B cell (primary cell): ENCODE data around the gene CPNE2. TPM values are rescaled to one million over a fixed set of nuclear protein-coding genes. Genes with fewer than 3 reads are reported as not detected.

Source experiments
- ATAC-seq: fragments of 200-7000 bp; cut with Tn5 transposase; one replicate; pipeline ENCODE4 v1.10.0; 2021; ENCODE audit warnings: low read depth, mild to moderate bottlenecking, moderate number of reproducible peaks, moderate library complexity
- CTCF ChIA-PET: fragments of 350-600 bp; sonication (Branson Sonifier 250); formaldehyde crosslinking; loops from one replicate; lab custom pipeline; 2021; ENCODE audit warnings: antibody characterized with exemption, inconsistent platforms; lab: Charles Lee
- POLR2A ChIA-PET: fragments of 350-600 bp; sonication (Branson Sonifier 250); formaldehyde crosslinking; loops from one replicate; lab custom pipeline; 2021; ENCODE audit warnings: antibody characterized with exemption; lab: Charles Lee
- DNase-seq: peaks from one replicate; pipeline ENCODE4 v3.0.0; 2013
- H2AFZ ChIP-seq: 2 replicates; pipeline ENCODE4 v1.6.1; 2012; ENCODE audit warnings: mild to moderate bottlenecking, low read depth, low read length; ENCODE audit not compliant: insufficient read depth, poor library complexity, severe bottlenecking
- H3K27ac ChIP-seq, 2 donors: 1 replicate in 1 of 2; 2 replicates in 1 of 2; pipeline ENCODE4 v1.5.1; 2012 to 2013; ENCODE audit warnings: low read length in 2 of 2, mild to moderate bottlenecking in 2 of 2, moderate library complexity in 1 of 2
- H3K27me3 ChIP-seq, 4 experiments: fragments of 200-600 bp in 1 of 4; sonication (generic) in 1 of 4; replicated peaks in 1 of 4; 1 replicate in 2 of 4; 2 replicates in 2 of 4; pipeline versions ENCODE4 v1.6.1 to v1.7.0; 2013 to 2016; ENCODE audit warnings: low read length in 3 of 4, mild to moderate bottlenecking in 2 of 4, mixed read lengths in 1 of 4, moderate library complexity in 1 of 4; ENCODE audit not compliant: insufficient read depth in 4 of 4, control insufficient read depth in 3 of 4; ENCODE audit errors: control extremely low read depth in 1 of 4
- H3K36me3 ChIP-seq, 2 experiments: replicated peaks in 1 of 2; 1 replicate in 1 of 2; 2 replicates in 1 of 2; pipeline versions ENCODE4 v1.6.1 to v1.7.1; 2013; ENCODE audit warnings: low read length in 1 of 2; ENCODE audit not compliant: insufficient read depth in 2 of 2, control insufficient read depth in 1 of 2; ENCODE audit errors: control extremely low read depth in 1 of 2, extremely low read depth in 1 of 2
- H3K4me1 ChIP-seq, 2 donors: fragments of 200-600 bp in 1 of 2; sonication (generic) in 1 of 2; 1 replicate in 1 of 2; 2 replicates in 1 of 2; pipeline versions ENCODE4 v1.5.1 to v1.6.1; 2013 to 2017; ENCODE audit warnings: low read length in 2 of 2; ENCODE audit not compliant: control insufficient read depth in 2 of 2, insufficient read depth in 2 of 2
- H3K4me2 ChIP-seq: replicated peaks from 2 replicates; pipeline ENCODE3; 2012; ENCODE audit warnings: mild to moderate bottlenecking, low read depth, low read length; ENCODE audit not compliant: poor library complexity, severe bottlenecking
- H3K4me3 ChIP-seq, 5 experiments: fragments of 200-600 bp in 1 of 5; sonication (generic) in 1 of 5; 1 replicate in 3 of 5; 2 replicates in 2 of 5; pipeline versions ENCODE4 v1.5.1 to v1.7.0; 2011 to 2016; ENCODE audit warnings: low read length in 4 of 5, mild to moderate bottlenecking in 4 of 5, low read depth in 2 of 5, control low read depth in 1 of 5, moderate library complexity in 1 of 5; ENCODE audit not compliant: insufficient read depth in 1 of 5; ENCODE audit errors: control extremely low read depth in 1 of 5, extremely low read depth in 1 of 5
- H3K79me2 ChIP-seq: fragments of 200-600 bp; sonication (generic); one replicate; pipeline ENCODE4 v1.6.0; 2016; ENCODE audit warnings: low read length; ENCODE audit not compliant: control insufficient read depth, insufficient read depth
- H3K9ac ChIP-seq: fragments of 200-600 bp; sonication (generic); 2 replicates; pipeline ENCODE4 v1.6.1; 2017; ENCODE audit warnings: mild to moderate bottlenecking, low read length, moderate library complexity
- H3K9me3 ChIP-seq, 3 donors: one replicate each; pipeline versions ENCODE4 v1.6.1 to v1.7.1; 2013; ENCODE audit warnings: low read length in 2 of 3; ENCODE audit not compliant: control insufficient read depth in 2 of 3, insufficient read depth in 1 of 3; ENCODE audit errors: control extremely low read depth in 1 of 3
- H4K20me1 ChIP-seq: 2 replicates; pipeline ENCODE4 v1.6.0; 2012; ENCODE audit warnings: mild to moderate bottlenecking, low read length; ENCODE audit not compliant: insufficient read depth, control insufficient read depth, poor library complexity, severe bottlenecking
- H3K27ac Mint-ChIP-seq: one replicate; pipeline ENCODE4 v1.8.0; 2021; ENCODE audit warnings: mixed read lengths
- H3K27me3 Mint-ChIP-seq: one replicate; pipeline ENCODE4 v1.8.0; 2021; ENCODE audit warnings: mixed read lengths
- H3K4me1 Mint-ChIP-seq: one replicate; pipeline ENCODE4 v1.8.0; 2021; ENCODE audit warnings: mixed read lengths
- H3K4me3 Mint-ChIP-seq: one replicate; pipeline ENCODE4 v1.8.0; 2021; ENCODE audit warnings: mixed read lengths
- H3K9me3 Mint-ChIP-seq: one replicate; pipeline ENCODE4 v1.8.0; 2022; ENCODE audit warnings: mixed read lengths; ENCODE audit not compliant: insufficient read depth
- CTCF ChIP-seq: fragments of 200-600 bp; IDR thresholded peaks from one replicate; pipeline ENCODE4 v1.8.0; 2022; ENCODE audit warnings: antibody characterized with exemption, mild to moderate bottlenecking
- EZH2 ChIP-seq: IDR thresholded peaks from 2 replicates; pipeline ENCODE4 v1.6.1; 2012; ENCODE audit warnings: borderline replicate concordance, low read depth, mild to moderate bottlenecking, moderate library complexity, low read length; ENCODE audit not compliant: insufficient read depth, poor library complexity, severe bottlenecking
- WGBS: methylation state at CpG from one replicate; pipeline ENCODE4 v1.1.5; 2013; ENCODE audit warnings: missing lambda C conversion rate; ENCODE audit not compliant: insufficient coverage; 5-methylcytosine and 5-hydroxymethylcytosine counted together
- intact Hi-C: fragments of 100-400 bp; cut with micrococcal nuclease; formaldehyde crosslinking; loops from one replicate; pipeline ENCODE4 v1.10.0; 2022
- polyA plus RNA-seq: library from polyadenylated mRNA; depleted of rRNA; stranded (reverse); fragments of >200 nt; gene quantifications from 2 replicates; pipeline ENCODE4 v1.2.3, GENCODE V29; 2012
- total RNA-seq, 2 donors: library from RNA; stranded (reverse); fragments of 120-200 nt in 1 of 2; gene quantifications; 1 replicate in 1 of 2; 2 replicates in 1 of 2; pipeline versions ENCODE4 v1.2.3 to v1.2.4, GENCODE V29; 2013 to 2022

CPNE2 gene
- total and polyA plus RNA-seq, 2 donors (not counting 1 experiment from before 2014, with no cell fraction given) = 1.5 to 2.9 TPM

- 90% methylated on average over 3 of the region's 6 CpGs for whole genome bisulfite sequencing
- no peaks in the 10 kb centered on the region for H3K9me3 Mint-ChIP-seq
- H3K4me3 Mint-ChIP-seq = no peak overlapping the region
- H3K79me2 ChIP-seq = no peaks in the 10 kb centered on the region
- no peak overlapping the region for H2AFZ ChIP-seq
- H3K27me3 ChIP-seq = no peaks in the 10 kb centered on the region
- H3K4me3 ChIP-seq = no peak overlapping the region
- H3K4me1 Mint-ChIP-seq = peaks cover 38% of the 10 kb centered on the region
- ATAC-seq (no peak), DNase-seq (no peak)
- no peaks in the 10 kb centered on the region for H3K36me3 ChIP-seq
- no peak for TF ChIP-seq EZH2
- TF ChIP-seq CTCF = no peak
- H3K4me2 ChIP-seq = no peak overlapping the region
- H3K27ac Mint-ChIP-seq = no peak overlapping the region
- no peaks in the 10 kb centered on the region for H4K20me1 ChIP-seq
- no peaks in the 10 kb centered on the region for H3K27me3 Mint-ChIP-seq
- peaks cover 0 to 4% (median 0%) of the 10 kb centered on the region in 3 donors for H3K9me3 ChIP-seq
- no peak overlapping the region for H3K9ac ChIP-seq
- POLR2A ChIA-PET = interaction anchor here (0.8 kb wide), 1 partner anchor 10 kb away, joined by 3 read pairs; no protein-coding TSS in a partner anchor
- H3K27ac ChIP-seq = no peak overlapping the region
- H3K4me1 ChIP-seq = peaks cover 23 to 39% of the 10 kb centered on the region in 2 donors
- CTCF ChIA-PET = no interaction called here
- intact Hi-C loops = no loop called here
Measured at GRCh38 chr16:57130950-57131321, 38.6 kb downstream of the CPNE2 start.

GRCh38 chr16:57131351-57131970 lies 39.1 kb downstream of the CPNE2 start:
- H3K27ac ChIP-seq = no peak overlapping the region
- Mint-ChIP-seq H3K9me3 (no peaks in the 10 kb centered on the region), H3K27me3 (no peaks in the 10 kb centered on the region), H3K4me1 (peaks cover 39% of the 10 kb centered on the region), H3K27ac (no peak overlapping the region), H3K4me3 (no peak overlapping the region)
- H3K4me2 ChIP-seq = no peak overlapping the region
- no peak overlapping the region for H3K9ac ChIP-seq
- ChIA-PET CTCF (no interaction called here), POLR2A (interaction anchor here (0.8 kb wide), 1 partner anchor 10 kb away, joined by 3 read pairs; no protein-coding TSS in a partner anchor)
- no peak overlapping the region for H2AFZ ChIP-seq
- no peaks in the 10 kb centered on the region for H3K27me3 ChIP-seq
- H3K36me3 ChIP-seq = no peaks in the 10 kb centered on the region
- H4K20me1 ChIP-seq = no peaks in the 10 kb centered on the region
- peaks cover 27 to 38% of the 10 kb centered on the region in 2 donors for H3K4me1 ChIP-seq
- H3K4me3 ChIP-seq = no peak overlapping the region
- no peaks in the 10 kb centered on the region for H3K9me3 ChIP-seq
- intact Hi-C loops = no loop called here
- no peak for DNase-seq
- WGBS = 88% methylated on average over 16 of the region's 17 CpGs
- H3K79me2 ChIP-seq = no peaks in the 10 kb centered on the region
- ATAC-seq = no peak
- TF ChIP-seq EZH2 = no peak
- no peak for TF ChIP-seq CTCF
